Iris pigment epithelial cell (primary cell): ENCODE results near the gene SIGLEC15.
"Not testable (repeated sequence)": the region's sequence is repeated elsewhere in the genome, so short reads cannot be mapped to it uniquely, and the experiment has no call there.

Experiments
- DNase-seq: peaks from one replicate; pipeline ENCODE4 v3.0.0-alpha.2; 2011; ENCODE audit warnings: low read depth

SIGLEC15 gene

GRCh38 chr18:45820106-45820745, 5.2 kb upstream of the SIGLEC15 start:
- DNase-seq: no peak

GRCh38 chr18:45821026-45821425, 4.4 kb upstream of the SIGLEC15 start:
- peak; percentile 60 for DNase-seq

- DNase-seq: no peak
Observed at GRCh38 chr18:45821711-45822110, 3.8 kb upstream of the SIGLEC15 start.

- DNase-seq: no peak
Observed at GRCh38 chr18:45826084-45826483, 609 bp downstream of the SIGLEC15 start.

- DNase-seq: not testable (repeated sequence)
Observed at GRCh38 chr18:45826716-45827115, 1.2 kb downstream of the SIGLEC15 start.

GRCh38 chr18:45828917-45829811, 3.7 kb downstream of the SIGLEC15 start:
- DNase-seq: no peak

- DNase-seq: no peak
Observed at GRCh38 chr18:45829855-45830254, 4.4 kb downstream of the SIGLEC15 start.

GRCh38 chr18:45830917-45831316, 5.4 kb downstream of the SIGLEC15 start:
- DNase-seq: no peak

- no peak for DNase-seq
Observed at GRCh38 chr18:45833846-45834245, 8.4 kb downstream of the SIGLEC15 start.

GRCh38 chr18:45834306-45834705, 8.8 kb downstream of the SIGLEC15 start:
- DNase-seq: no peak

- DNase-seq: no peak
Observed at GRCh38 chr18:45835057-45835636, 9.7 kb downstream of the SIGLEC15 start.

- DNase-seq: no peak
Observed at GRCh38 chr18:45836242-45837205, 11.0 kb downstream of the SIGLEC15 start.

- peak; percentile 65 for DNase-seq
Observed at GRCh38 chr18:45837283-45838070, 12.0 kb downstream of the SIGLEC15 start.

- DNase-seq: no peak
Observed at GRCh38 chr18:45838302-45839070, 13.0 kb downstream of the SIGLEC15 start.

GRCh38 chr18:45839414-45840395, 14.2 kb downstream of the SIGLEC15 start:
- DNase-seq: peak; percentile 87

GRCh38 chr18:45841060-45841764, 15.7 kb downstream of the SIGLEC15 start:
- no peak for DNase-seq

GRCh38 chr18:45841765-45842442, 16.4 kb downstream of the SIGLEC15 start:
- no peak for DNase-seq

GRCh38 chr18:45843019-45843418, 17.5 kb downstream of the SIGLEC15 start:
- no peak for DNase-seq
